ENCODE data around the gene TNS2.

TNS2 gene

DNA sequence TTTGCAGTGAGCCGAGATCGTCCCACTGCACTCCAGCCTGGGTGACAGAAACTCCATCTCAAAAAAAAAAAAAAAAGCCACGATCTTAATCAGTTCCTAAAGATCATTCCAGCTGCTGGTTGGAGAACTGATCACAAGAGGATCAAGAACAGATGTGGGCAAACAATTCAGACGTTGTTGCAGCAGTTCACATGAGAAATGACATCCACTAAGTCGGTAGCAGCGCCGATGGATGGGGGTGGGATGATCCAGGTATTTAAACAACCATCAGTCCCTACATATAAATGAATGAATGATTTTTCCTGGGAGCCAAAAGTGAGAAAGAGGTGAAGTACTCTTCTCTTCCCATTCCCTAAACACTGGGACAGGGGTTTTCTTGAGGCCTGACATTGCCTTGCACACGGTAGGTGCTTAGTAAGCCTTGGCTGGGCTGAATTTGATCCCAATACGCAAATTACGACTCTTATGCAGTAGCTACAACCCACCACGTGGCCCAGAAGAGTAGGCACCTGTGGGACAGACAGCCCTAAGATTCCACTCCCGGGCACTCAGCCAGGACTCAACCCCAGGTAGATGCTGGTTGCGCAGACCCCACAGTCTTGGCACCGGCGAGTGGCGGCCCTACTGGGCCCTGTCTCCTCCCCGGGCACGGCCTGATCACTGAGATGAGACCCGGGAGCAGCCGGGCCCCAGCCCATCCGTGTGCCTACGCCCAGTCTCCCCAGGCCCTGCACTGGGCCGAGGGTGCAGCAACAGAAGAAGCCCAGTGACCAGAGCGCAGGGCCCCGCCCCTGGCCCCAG lies 28.8 kb downstream of the TNS2 start:
- no peak for TF ChIP-seq CTCF (IDR thresholded peaks at IDR 0.05; ENCODE audit: poor library complexity, severe bottlenecking)
- Histone ChIP-seq H3K4me1 (ENCODE audit: insufficient read depth, poor library complexity, severe bottlenecking) (peaks cover 15% of the 10 kb centered on the region), H3K27me3 (ENCODE audit: insufficient read depth, poor library complexity, severe bottlenecking) (no peaks in the 10 kb centered on the region), H3K9me3 (ENCODE audit: severe bottlenecking) (no peaks in the 10 kb centered on the region), H3K36me3 (ENCODE audit: low read depth) (peaks cover 41% of the 10 kb centered on the region), H3K4me3 (ENCODE audit: severe bottlenecking) (peak overlapping the region; percentile 42), H3K27ac (ENCODE audit: poor library complexity, severe bottlenecking) (peak overlapping the region; percentile 57)
- ATAC-seq (ENCODE audit: low read depth) (peak; percentile 13), DNase-seq (ENCODE audit: low spot score) (no peak)

GRCh38 chr12:53079226-53080117 lies 29.6 kb downstream of the TNS2 start, which contains the start of gene SPRYD3:
SPRYD3 (minus strand) TSS chr12:53079390; CDS start chr12:53079333, 57 bp downstream.
- TF ChIP-seq CTCF (IDR thresholded peaks at IDR 0.05; ENCODE audit: poor library complexity, severe bottlenecking) = no peak
- DNase-seq (ENCODE audit: low spot score) = peak; percentile 96
- Histone ChIP-seq H3K27me3 (ENCODE audit: insufficient read depth, poor library complexity, severe bottlenecking) (no peaks in the 10 kb centered on the region), H3K4me3 (ENCODE audit: severe bottlenecking) (peak within 1 kb of the TSS; percentile 42), H3K36me3 (ENCODE audit: low read depth) (peaks cover 33% of the 10 kb centered on the region), H3K4me1 (ENCODE audit: insufficient read depth, poor library complexity, severe bottlenecking) (peaks cover 15% of the 10 kb centered on the region), H3K9me3 (ENCODE audit: severe bottlenecking) (no peaks in the 10 kb centered on the region), H3K27ac (ENCODE audit: poor library complexity, severe bottlenecking) (peak within 1 kb of the TSS; percentile 57)
- ATAC-seq (ENCODE audit: low read depth) = peak; percentile 98

- no peak for TF ChIP-seq CTCF (IDR thresholded peaks at IDR 0.05; ENCODE audit: poor library complexity, severe bottlenecking)
- no peak for ATAC-seq (ENCODE audit: low read depth)
- Histone ChIP-seq H3K27me3 (ENCODE audit: insufficient read depth, poor library complexity, severe bottlenecking) (no peaks in the 10 kb centered on the region), H3K27ac (ENCODE audit: poor library complexity, severe bottlenecking) (no peak overlapping the region), H3K4me1 (ENCODE audit: insufficient read depth, poor library complexity, severe bottlenecking) (peaks cover 15% of the 10 kb centered on the region), H3K36me3 (ENCODE audit: low read depth) (peaks cover 2% of the 10 kb centered on the region; the same call in 1 of the 2 replicates), H3K4me3 (ENCODE audit: severe bottlenecking) (no peak overlapping the region), H3K9me3 (ENCODE audit: severe bottlenecking) (no peaks in the 10 kb centered on the region)
- DNase-seq (ENCODE audit: low spot score) = no peak
Observed at GRCh38 chr12:53082637-53083175, 32.8 kb downstream of the TNS2 start.

DNA sequence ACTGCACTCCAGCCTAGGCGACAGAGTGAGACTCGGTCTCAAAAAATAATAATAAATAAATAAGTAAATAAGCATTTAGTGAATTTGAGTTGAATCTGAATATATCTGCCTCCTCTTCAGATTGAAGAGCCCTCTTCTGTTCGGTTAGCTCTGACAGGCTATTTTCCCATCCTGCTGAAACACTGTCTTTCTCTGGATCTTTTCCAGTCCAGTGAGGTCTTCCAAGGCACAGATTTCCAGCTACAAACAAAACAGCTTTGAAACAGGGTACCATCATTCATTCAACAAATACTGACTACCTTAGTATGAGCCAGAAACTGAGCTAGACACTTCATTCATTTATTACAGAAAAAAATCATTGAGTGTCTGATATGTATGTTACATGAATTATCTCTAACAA lies 36.5 kb downstream of the TNS2 start:
- no peaks in the 10 kb centered on the region for H3K4me1 ChIP-seq (ENCODE audit: insufficient read depth, poor library complexity, severe bottlenecking)
- no peak for ATAC-seq (ENCODE audit: low read depth)
- H3K27me3 ChIP-seq (ENCODE audit: insufficient read depth, poor library complexity, severe bottlenecking) = no peaks in the 10 kb centered on the region
- no peaks in the 10 kb centered on the region for H3K36me3 ChIP-seq (ENCODE audit: low read depth)
- H3K4me3 ChIP-seq (ENCODE audit: severe bottlenecking) = no peak overlapping the region
- no peak for DNase-seq (ENCODE audit: low spot score)
- no peak for TF ChIP-seq CTCF (IDR thresholded peaks at IDR 0.05; ENCODE audit: poor library complexity, severe bottlenecking)
- H3K9me3 ChIP-seq (ENCODE audit: severe bottlenecking) = no peaks in the 10 kb centered on the region
- H3K27ac ChIP-seq (ENCODE audit: poor library complexity, severe bottlenecking) = no peak overlapping the region
